ENCODE data around the gene AKAP1.

GRCh38 chr17:57117798-57118197, 32.8 kb downstream of the AKAP1 start:
- TF ChIP-seq POLR2A (IDR thresholded peaks at IDR 0.05) (no peak), CTCF (IDR thresholded peaks at IDR 0.05) (no peak), EP300 (IDR thresholded peaks at IDR 0.05) (no peak), POLR2AphosphoS5 (IDR thresholded peaks at IDR 0.05) (no peak)

Data from upper lobe of left lung (tissue), 4 donors.